Sigmoid colon (tissue), 3 donors: Measurements from ENCODE around the gene UNC45B.

Source experiments
- CTCF ChIP-seq, 4 experiments: fragments of 450-650 bp in 3 of 4; fragments of 200-600 bp in 1 of 4; IDR thresholded peaks; one replicate each; pipeline ENCODE4 v1.5.1; 2016 to 2019; ENCODE audit warnings: antibody characterized with exemption in 4 of 4, mild to moderate bottlenecking in 3 of 4, moderate library complexity in 2 of 4
- POLR2A ChIP-seq, 2 donors: fragments of 450-650 bp; IDR thresholded peaks; one replicate each; pipeline ENCODE4 v1.6.1; 2016; ENCODE audit warnings: antibody characterized with exemption in 2 of 2, mild to moderate bottlenecking in 2 of 2, moderate library complexity in 2 of 2

GRCh38 chr17:35154196-35155165, 6.9 kb downstream of the UNC45B start:
- TF ChIP-seq CTCF (IDR thresholded peaks at IDR 0.05) (no peak), POLR2A (IDR thresholded peaks at IDR 0.05) (no peak)
